K562 (cell line): ENCODE measurements around the gene PLAC9. TPM values are rescaled to one million over a fixed set of nuclear protein-coding genes. Genes with fewer than 3 reads are reported as not detected.

Source experiments
- ATAC-seq: fragments of 200-7000 bp; cut with Tn5 transposase; 3 replicates; pipeline ENCODE4 v1.9.1; 2020; ENCODE audit warnings: moderate library complexity
- BruUV-seq: library from RNA; stranded (reverse); fragments of 400-500 nt; replicated peaks from 2 replicates; lab custom pipeline; 2021; lab: Mats Ljungman, UMichigan
- CTCF ChIA-PET: fragments of 300-600 bp; formaldehyde crosslinking; extraction: SDS; loops from one replicate; lab custom pipeline; 2021; ENCODE audit warnings: low intra/inter-chr PET ratio; lab: Yijun Ruan, JAX
- POLR2A ChIA-PET: fragments of 300-600, 350-650 bp; sonication (Branson Sonifier 250); formaldehyde crosslinking; extraction: SDS; loops from one replicate; lab custom pipeline; 2021; ENCODE audit warnings: antibody characterized with exemption, inconsistent platforms; lab: Yijun Ruan, JAX
- DNase-seq, 4 experiments: peaks; one replicate each; pipeline versions ENCODE4 v3.0.0 to v3.0.0-alpha.2; 2011 to 2018; ENCODE audit warnings: low spot score in 3 of 4, mixed read lengths in 3 of 4; ENCODE audit errors: extremely low read depth in 1 of 4
- FAIRE-seq: peaks from 2 replicates; lab custom pipeline; 2011; peaks lifted over from hg19 to GRCh38; lab: Jason Lieb, UNC
- H2AFZ ChIP-seq: 2 replicates; pipeline ENCODE4 v1.6.0; 2011; ENCODE audit warnings: low read depth, low read length, control low read depth, inconsistent platforms
- H3K27ac ChIP-seq: fragments of 200-600 bp; 3 replicates; pipeline ENCODE4 v1.8.0; 2011; ENCODE audit warnings: low read depth, mild to moderate bottlenecking, control low read depth, inconsistent platforms, low read length, moderate library complexity, mixed read lengths; ENCODE audit errors: extremely low read depth
- H3K27me3 ChIP-seq, 2 experiments: fragments of 300-600 bp in 1 of 2; 2 replicates in 1 of 2; 3 replicates in 1 of 2; pipeline versions ENCODE4 v1.6.0 to v1.8.0; 2011; ENCODE audit warnings: inconsistent platforms in 2 of 2, low read length in 2 of 2, mild to moderate bottlenecking in 1 of 2, mixed read lengths in 1 of 2, moderate library complexity in 1 of 2; ENCODE audit not compliant: control insufficient read depth in 2 of 2, insufficient read depth in 2 of 2
- H3K36me3 ChIP-seq: fragments of 300-600 bp; 3 replicates; pipeline ENCODE4 v1.8.0; 2011; ENCODE audit warnings: mild to moderate bottlenecking, low read length, inconsistent platforms; ENCODE audit not compliant: control insufficient read depth, insufficient read depth
- H3K4me1 ChIP-seq, 2 experiments: fragments of 200-600 bp in 1 of 2; replicated peaks in 1 of 2; 2 replicates in 1 of 2; 3 replicates in 1 of 2; pipeline versions ENCODE4 v1.5.1 to v1.8.0; 2011; ENCODE audit warnings: inconsistent platforms in 2 of 2, low read length in 2 of 2, mild to moderate bottlenecking in 1 of 2, mixed read lengths in 1 of 2, moderate library complexity in 1 of 2; ENCODE audit not compliant: control insufficient read depth in 2 of 2, insufficient read depth in 2 of 2
- H3K4me2 ChIP-seq: 2 replicates; pipeline ENCODE4 v1.6.1; 2011; ENCODE audit warnings: low read length, control low read depth, inconsistent platforms, mixed read lengths; ENCODE audit not compliant: insufficient read depth
- H3K4me3 ChIP-seq: fragments of 200-600 bp; sonication (generic), shearing (Covaris generic); 2 replicates; pipeline ENCODE4 v1.5.1; 2016; ENCODE audit warnings: control low read depth, inconsistent platforms
- H3K79me2 ChIP-seq: fragments of 200-600 bp; 3 replicates; pipeline ENCODE4 v1.8.0; 2011; ENCODE audit warnings: low read length, inconsistent platforms; ENCODE audit not compliant: control insufficient read depth, insufficient read depth
- H3K9ac ChIP-seq, 2 experiments: 2 replicates each; pipeline versions ENCODE4 v1.6.0 to v1.6.1; 2011; ENCODE audit warnings: low read depth in 2 of 2, low read length in 2 of 2, control low read depth in 1 of 2, inconsistent platforms in 1 of 2, mild to moderate bottlenecking in 1 of 2, mixed read lengths in 1 of 2; ENCODE audit not compliant: insufficient read depth in 1 of 2
- H3K9me1 ChIP-seq: one replicate; pipeline ENCODE4 v1.6.0; 2011; ENCODE audit warnings: inconsistent platforms, mild to moderate bottlenecking, low read length, moderate library complexity; ENCODE audit not compliant: control insufficient read depth, insufficient read depth
- H3K9me3 ChIP-seq: replicated peaks from 2 replicates; pipeline ENCODE4 v1.5.1; 2011; ENCODE audit warnings: low read depth, low read length, inconsistent platforms; ENCODE audit not compliant: control insufficient read depth, insufficient read depth
- H4K20me1 ChIP-seq: replicated peaks from 2 replicates; pipeline ENCODE4 v1.6.1; 2011; ENCODE audit warnings: low read length, inconsistent platforms, mixed read lengths; ENCODE audit not compliant: control insufficient read depth, insufficient read depth
- FOSL1 ChIP-seq: fragments of 200-800 bp; sonication (Bioruptor generic); conservative IDR thresholded peaks from 2 replicates; pipeline ENCODE4 v1.6.1; 2016; ENCODE audit warnings: missing genetic modification characterization, missing compliant biosample characterization
- NFRKB ChIP-seq: fragments of 450-650 bp; IDR thresholded peaks from 2 replicates; pipeline ENCODE4 v1.6.1; 2016; ENCODE audit warnings: low read depth
- NR2C1 ChIP-seq, 2 experiments: fragments of 450-650 bp; IDR thresholded peaks; 2 replicates each; pipeline ENCODE4 v1.6.1; 2017; ENCODE audit warnings: mild to moderate bottlenecking in 2 of 2, antibody characterized with exemption in 1 of 2, inconsistent platforms in 1 of 2, missing compliant biosample characterization in 1 of 2, missing genetic modification characterization in 1 of 2
- NR2C2 ChIP-seq, 2 experiments: fragments of 200-800 bp in 1 of 2; sonication (Bioruptor generic) in 1 of 2; sonication (generic) in 1 of 2; formaldehyde crosslinking in 1 of 2; IDR thresholded peaks; 2 replicates each; pipeline versions ENCODE4 v1.6.1 to v1.8.0; 2016 to 2022; ENCODE audit warnings: mild to moderate bottlenecking in 1 of 2, missing compliant biosample characterization in 1 of 2, missing genetic modification characterization in 1 of 2, missing genetic modification reagents in 1 of 2
- THRA ChIP-seq: fragments of 450-650 bp; IDR thresholded peaks from 2 replicates; pipeline ENCODE4 v1.6.1; 2017; ENCODE audit warnings: mild to moderate bottlenecking, moderate library complexity
- WGBS: fragments of 100-300 bp; shearing (Covaris generic); methylation state at CpG from one replicate; pipeline ENCODE4 v1.1.6; 2016; ENCODE audit warnings: low coverage, mixed read lengths; ENCODE audit not compliant: insufficient coverage; ENCODE audit errors: missing lambda C conversion rate; 5-methylcytosine and 5-hydroxymethylcytosine counted together
- in situ Hi-C: fragments of 300-500 bp; cut with MboI; formaldehyde crosslinking; loops from 4 replicates; pipeline ENCODE4 v1.15.0; 2018; ENCODE audit warnings: inconsistent platforms, mixed read lengths
- intact Hi-C: fragments of 100-400 bp; cut with micrococcal nuclease; formaldehyde crosslinking; loops from 2 replicates; pipeline ENCODE4 v1.14.2; 2022
- polyA plus RNA-seq, 8 experiments: library from polyadenylated mRNA; depleted of rRNA in 4 of 8; stranded (reverse) in 5 of 8; unstranded in 3 of 8; fragments of >200 nt; fragmentation: Nextera tagmentation in 2 of 8; fragmentation: Illumina TruSeq in 1 of 8; extraction: Ambion mirVana in 2 of 8; extraction: Trizol in 1 of 8; gene quantifications; 2 replicates each; pipeline versions ENCODE4 v1.2.1 to v1.2.3, GENCODE V29; 2011 to 2014; ENCODE audit warnings: inconsistent platforms in 1 of 8, missing spikeins in 1 of 8
- total RNA-seq, 7 experiments: library from RNA; depleted of rRNA in 6 of 7; stranded (reverse); fragments of >200 nt in 6 of 7; fragmentation: Illumina TruSeq in 2 of 7; extraction: Trizol in 2 of 7; gene quantifications; 2 replicates each; pipeline versions ENCODE4 v1.2.1 to v1.2.3, GENCODE V29; 2011 to 2021; ENCODE audit warnings: low replicate concordance in 1 of 7

PLAC9 gene
- total and polyA plus RNA-seq, 9 of the 15 experiments (the other 6 are each of a cell fraction or from before 2014, with no cell fraction given) = not detected

- no peaks in the 10 kb centered on the region for H3K9me3 ChIP-seq
- CTCF ChIA-PET = no interaction called here
- in situ Hi-C loops (no loop called here), intact Hi-C loops (loop anchor here (2.0 kb wide), 1 partner anchor 39 kb away; no protein-coding TSS in a partner anchor)
- no peak for DNase-seq
- no peak for FAIRE-seq
- peaks cover 11 to 28% of the 10 kb centered on the region in 2 experiments for H3K4me1 ChIP-seq
- H3K27me3 ChIP-seq = no peaks in the 10 kb centered on the region
- H4K20me1 ChIP-seq = peaks cover 13% of the 10 kb centered on the region; the same call in 1 of the 2 replicates
- POLR2A ChIA-PET = interaction anchor here (0.9 kb wide), 1 partner anchor 13 kb away, joined by 3 read pairs; no protein-coding TSS in a partner anchor
- no peak for ATAC-seq
- peak overlapping the region in 1 of 2 experiments; percentile 49; a peak in 2 of 4 replicates for H3K9ac ChIP-seq
- WGBS = 93% methylated on average over 8 of the region's 8 CpGs
- no peak overlapping the region for H3K27ac ChIP-seq
- no peaks in the 10 kb centered on the region for H3K79me2 ChIP-seq
- H3K36me3 ChIP-seq = peaks cover 92% of the 10 kb centered on the region
- peaks cover 11% of the 10 kb centered on the region for H3K9me1 ChIP-seq
- H3K4me2 ChIP-seq = no peak overlapping the region
- no peak overlapping the region for H2AFZ ChIP-seq
- no TSS peak for BruUV-seq
- TF ChIP-seq NFRKB (no peak), NR2C1 (IDR thresholded peaks at IDR 0.05) (no peak), NR2C1 (tag; IDR thresholded peaks at IDR 0.05) (peak; percentile 48; the same call in 1 of the 2 replicates), THRA (no peak), NR2C2 (CRISPR knock-in tag; IDR thresholded peaks at IDR 0.05) (no peak), NR2C2 (tag; IDR thresholded peaks at IDR 0.05) (peak; percentile 55; the same call in 1 of the 2 replicates), FOSL1 (tag) (peak; percentile 44)
- H3K4me3 ChIP-seq = no peak overlapping the region
Observed at GRCh38 chr10:80163741-80164341, 31.3 kb downstream of the PLAC9 start.
